Stimulated activated CD4-positive, alpha-beta T cell treated with anti-CD3 and anti-CD28 coated beads, Interleukin-12 subunit alpha, Interleukin-12 subunit beta, amount 100 ng/mL, for 4 hours (primary cell): ENCODE data around the gene ZFC3H1.

ENCODE experiments used
- DNase-seq: peaks from one replicate; pipeline ENCODE4 v3.0.0-alpha.2; 2020

ZFC3H1 gene

DNA sequence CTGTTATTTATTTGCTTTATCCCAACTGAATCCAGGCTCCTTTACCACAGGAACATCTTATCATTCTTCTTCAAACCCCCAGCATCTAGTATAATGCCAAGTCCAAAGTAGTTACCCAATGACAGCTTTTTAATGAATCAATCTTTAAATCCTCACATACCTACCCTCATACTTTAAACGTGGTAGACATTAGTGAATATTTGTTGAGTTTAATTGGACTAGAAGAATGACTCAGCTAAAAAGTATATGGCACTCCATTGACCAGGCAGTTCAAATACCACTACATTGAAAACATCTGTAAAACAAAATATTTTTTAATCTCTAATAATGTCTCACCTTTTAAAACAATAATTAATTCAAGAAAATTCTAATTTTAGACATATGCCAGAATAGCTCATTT, 98.1 kb downstream of the ZFC3H1 start:
- no peak for DNase-seq

DNA sequence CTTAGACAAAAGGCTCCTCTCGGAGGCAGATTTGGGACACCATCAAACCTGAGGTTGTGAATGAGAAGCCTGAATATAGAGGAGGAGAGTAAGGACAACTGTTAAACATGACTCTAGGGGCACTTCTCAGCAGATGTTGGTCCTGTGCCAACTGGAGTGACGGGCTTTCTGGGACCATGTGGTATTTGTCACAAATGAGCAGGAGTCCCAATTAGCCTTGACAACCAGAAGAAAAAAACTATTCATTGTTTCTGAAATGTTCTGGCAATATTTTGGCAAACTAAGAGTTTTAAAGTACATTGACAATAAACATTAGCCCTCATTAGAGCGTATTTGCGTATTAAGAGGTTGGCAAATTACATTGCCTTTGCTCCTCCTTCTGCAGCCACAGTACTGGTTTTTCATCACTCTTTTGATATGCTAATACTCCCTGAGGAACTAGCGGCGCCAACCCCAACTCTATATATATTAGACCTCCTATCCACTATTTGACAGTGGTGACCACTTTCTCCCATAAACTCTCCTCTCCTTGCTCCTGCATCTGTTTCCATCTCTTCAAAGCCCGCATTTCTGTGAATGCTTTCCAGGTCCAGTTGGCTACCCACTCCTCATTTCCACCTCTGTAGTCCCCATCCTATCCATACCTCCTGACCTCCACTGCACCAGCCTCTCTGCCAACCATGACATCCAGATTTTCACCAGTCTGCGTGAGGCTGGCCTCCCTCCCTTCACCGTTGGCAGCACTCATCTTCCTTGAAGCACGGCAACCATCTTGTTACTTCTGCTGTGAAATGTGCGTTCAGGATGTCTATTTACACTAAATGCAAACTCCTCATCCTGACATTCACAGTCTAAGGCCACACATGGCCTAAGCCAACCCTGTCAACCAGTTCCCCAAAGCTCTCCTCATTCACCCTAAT, 100.7 kb downstream of the ZFC3H1 start:
- no peak for DNase-seq
